Keratinocyte (primary cell): Measurements from ENCODE around the gene MSI2. TPM values are rescaled to one million over a fixed set of nuclear protein-coding genes. Genes with fewer than 3 reads are reported as not detected.
A peak's percentile ranks its signal among the peaks of the same experiment; 100 is the strongest.

Experiments used
- DNase-seq: peaks from one replicate; pipeline ENCODE4 v3.0.0-alpha.2; 2011; ENCODE audit warnings: low read depth, missing footprints, low spot score
- FAIRE-seq: peaks from 2 replicates; lab custom pipeline; 2011; peaks lifted over from hg19 to GRCh38; lab: Jason Lieb, UNC
- H2AFZ ChIP-seq: 2 replicates; pipeline ENCODE4 v1.6.0; 2012; ENCODE audit warnings: low read length, control low read depth, inconsistent platforms; ENCODE audit not compliant: control insufficient read depth
- H3K27ac ChIP-seq: 2 replicates; pipeline ENCODE4 v1.5.1; 2011; ENCODE audit warnings: low read length; ENCODE audit not compliant: control insufficient read depth, insufficient read depth
- H3K27me3 ChIP-seq: 3 replicates; pipeline ENCODE4 v1.6.0; 2011; ENCODE audit warnings: low read length; ENCODE audit not compliant: control insufficient read depth, insufficient read depth; ENCODE audit errors: extremely low read depth
- H3K36me3 ChIP-seq, 2 experiments: 2 replicates in 1 of 2; 3 replicates in 1 of 2; pipeline ENCODE4 v1.5.1; 2011; ENCODE audit warnings: low read length in 2 of 2, mild to moderate bottlenecking in 1 of 2; ENCODE audit not compliant: control insufficient read depth in 2 of 2, insufficient read depth in 2 of 2; ENCODE audit errors: extremely low read depth in 1 of 2
- H3K4me1 ChIP-seq: 3 replicates; pipeline ENCODE4 v1.5.1; 2011; ENCODE audit warnings: low read length; ENCODE audit not compliant: control insufficient read depth, insufficient read depth; ENCODE audit errors: extremely low read depth
- H3K4me2 ChIP-seq: 3 replicates; pipeline ENCODE4 v1.6.0; 2011; ENCODE audit warnings: low read depth, low read length; ENCODE audit not compliant: control insufficient read depth, insufficient read depth; ENCODE audit errors: extremely low read depth
- H3K4me3 ChIP-seq, 3 experiments: fragments of 200-600 bp in 1 of 3; sonication (generic) in 1 of 3; 2 replicates in 2 of 3; 3 replicates in 1 of 3; pipeline ENCODE4 v1.5.1; 2011 to 2016; ENCODE audit warnings: low read length in 3 of 3, mild to moderate bottlenecking in 3 of 3, control low read depth in 2 of 3, inconsistent platforms in 1 of 3, low read depth in 1 of 3, mixed read lengths in 1 of 3, mixed run types in 1 of 3, moderate library complexity in 1 of 3; ENCODE audit not compliant: control insufficient read depth in 2 of 3, insufficient read depth in 2 of 3; ENCODE audit errors: extremely low read depth in 1 of 3
- H3K79me2 ChIP-seq: 2 replicates; pipeline ENCODE4 v1.6.0; 2012; ENCODE audit warnings: low read length; ENCODE audit not compliant: control insufficient read depth, insufficient read depth
- H3K9ac ChIP-seq: 3 replicates; pipeline ENCODE4 v1.6.0; 2011; ENCODE audit warnings: low read length; ENCODE audit not compliant: control insufficient read depth, insufficient read depth; ENCODE audit errors: extremely low read depth
- H3K9me1 ChIP-seq: 3 replicates; pipeline ENCODE4 v1.6.0; 2011; ENCODE audit warnings: low read length; ENCODE audit not compliant: control insufficient read depth, insufficient read depth; ENCODE audit errors: extremely low read depth
- H3K9me3 ChIP-seq: 2 replicates; pipeline ENCODE4 v1.5.1; 2012; ENCODE audit warnings: low read depth, low read length; ENCODE audit not compliant: control insufficient read depth
- H4K20me1 ChIP-seq: 3 replicates; pipeline ENCODE4 v1.6.0; 2011; ENCODE audit warnings: low read length; ENCODE audit not compliant: control insufficient read depth, insufficient read depth; ENCODE audit errors: extremely low read depth
- CTCF ChIP-seq, 3 experiments: IDR thresholded peaks in 1 of 3; conservative IDR thresholded peaks in 1 of 3; optimal IDR thresholded peaks in 1 of 3; 2 replicates in 2 of 3; 3 replicates in 1 of 3; pipeline versions ENCODE3 to v1.5.1; 2011; ENCODE audit warnings: low read length in 3 of 3, mild to moderate bottlenecking in 3 of 3, moderate library complexity in 2 of 3, control low read depth in 1 of 3, inconsistent platforms in 1 of 3; ENCODE audit not compliant: insufficient read depth in 2 of 3; ENCODE audit errors: extremely low read depth in 1 of 3
- EZH2 ChIP-seq: IDR thresholded peaks from one replicate; pipeline ENCODE4 v1.6.1; 2012; ENCODE audit warnings: inconsistent platforms, mild to moderate bottlenecking, low read length, moderate library complexity
- dilution Hi-C: fragments of 300-500 bp; cut with MboI; formaldehyde crosslinking; loops from one replicate; pipeline ENCODE4 v1.7.0; 2020; ENCODE audit warnings: low sequenced_read_pairs; ENCODE audit not compliant: extremely low pct_ligation_motif_present
- polyA plus RNA-seq, 5 experiments: library from polyadenylated mRNA; depleted of rRNA in 3 of 5; stranded (reverse) in 3 of 5; stranded (forward) in 1 of 5; unstranded in 1 of 5; fragments of >200 nt; gene quantifications; 1 replicate in 1 of 5; 2 replicates in 3 of 5; 3 replicates in 1 of 5; pipeline versions ENCODE4 v1.2.1 to v1.2.3, GENCODE V29; 2011 to 2012; ENCODE audit warnings: missing spikeins in 2 of 5, low read depth in 1 of 5, low replicate concordance in 1 of 5

MSI2 gene
- polyA plus RNA-seq, 1 donor (not counting 4 experiments of a cell fraction or from before 2014, with no cell fraction given) = 22.3 TPM

GRCh38 chr17:57597101-57597500, 340.8 kb downstream of the MSI2 start:
- no peak overlapping the region for H2AFZ ChIP-seq
- dilution Hi-C loops = no loop called here
- DNase-seq = no peak

GRCh38 chr17:57597531-57598453, 341.5 kb downstream of the MSI2 start:
- H3K27ac ChIP-seq = no peak overlapping the region
- no peaks in the 10 kb centered on the region for H3K36me3 ChIP-seq
- H3K4me1 ChIP-seq = no peaks in the 10 kb centered on the region
- no peaks in the 10 kb centered on the region for H3K27me3 ChIP-seq
- dilution Hi-C loops = no loop called here
- H3K9me3 ChIP-seq = no peaks in the 10 kb centered on the region
- H3K9me1 ChIP-seq = no peaks in the 10 kb centered on the region
- H3K9ac ChIP-seq = no peak overlapping the region
- DNase-seq = peak; percentile 26
- no peaks in the 10 kb centered on the region for H4K20me1 ChIP-seq
- peak; percentile 90 for FAIRE-seq
- no peaks in the 10 kb centered on the region for H3K79me2 ChIP-seq
- TF ChIP-seq CTCF (optimal IDR thresholded peaks at IDR 0.05 in 1 of 3, IDR thresholded peaks at IDR 0.05 in 1 of 3, conservative IDR thresholded peaks at IDR 0.05 in 1 of 3; ENCODE audit: extremely low read depth in 1 of 3, insufficient read depth in 2 of 3, low read length in 3 of 3) (peak; percentile 85 to 91 (median 86)), EZH2 (no peak)
- H2AFZ ChIP-seq = no peak overlapping the region
- H3K4me2 ChIP-seq = no peak overlapping the region
- H3K4me3 ChIP-seq = no peak overlapping the region

More at GRCh38 chr17:57597101-57597500, 340.8 kb downstream of the MSI2 start:
- H3K4me2 ChIP-seq = no peak overlapping the region
- H3K9ac ChIP-seq = no peak overlapping the region
- no peaks in the 10 kb centered on the region for H4K20me1 ChIP-seq
- no peaks in the 10 kb centered on the region for H3K79me2 ChIP-seq
- H3K4me3 ChIP-seq = no peak overlapping the region
- no peaks in the 10 kb centered on the region for H3K27me3 ChIP-seq
- H3K9me1 ChIP-seq = no peaks in the 10 kb centered on the region
- H3K27ac ChIP-seq = no peak overlapping the region
- no peaks in the 10 kb centered on the region for H3K36me3 ChIP-seq
- TF ChIP-seq EZH2 = no peak
- TF ChIP-seq CTCF (optimal IDR thresholded peaks at IDR 0.05 in 1 of 3, IDR thresholded peaks at IDR 0.05 in 1 of 3, conservative IDR thresholded peaks at IDR 0.05 in 1 of 3; ENCODE audit: extremely low read depth in 1 of 3, insufficient read depth in 2 of 3, low read length in 3 of 3) = no peak
- H3K4me1 ChIP-seq = no peaks in the 10 kb centered on the region
- H3K9me3 ChIP-seq = no peaks in the 10 kb centered on the region
- no peak for FAIRE-seq
